GM12891 (cell line): ENCODE results near the gene PATE3.

Experiments
- POLR2A ChIP-seq: IDR thresholded peaks from 2 replicates; pipeline ENCODE4 v1.6.1; 2011; ENCODE audit warnings: low read depth, low read length, control low read depth
- POLR2AphosphoS5 ChIP-seq: IDR thresholded peaks from 2 replicates; pipeline ENCODE4 v1.6.1; 2011; ENCODE audit warnings: low read depth, low read length, control low read depth
- POU2F2 ChIP-seq: IDR thresholded peaks from 2 replicates; pipeline ENCODE4 v1.6.1; 2011; ENCODE audit warnings: low read depth, mild to moderate bottlenecking, control low read depth, low read length, moderate library complexity
- SPI1 ChIP-seq: IDR thresholded peaks from 2 replicates; pipeline ENCODE4 v1.6.1; 2011; ENCODE audit warnings: low read depth, low read length, control low read depth
- TAF1 ChIP-seq: IDR thresholded peaks from 2 replicates; pipeline ENCODE4 v1.6.1; 2011; ENCODE audit warnings: low read depth, low read length, control low read depth

DNA sequence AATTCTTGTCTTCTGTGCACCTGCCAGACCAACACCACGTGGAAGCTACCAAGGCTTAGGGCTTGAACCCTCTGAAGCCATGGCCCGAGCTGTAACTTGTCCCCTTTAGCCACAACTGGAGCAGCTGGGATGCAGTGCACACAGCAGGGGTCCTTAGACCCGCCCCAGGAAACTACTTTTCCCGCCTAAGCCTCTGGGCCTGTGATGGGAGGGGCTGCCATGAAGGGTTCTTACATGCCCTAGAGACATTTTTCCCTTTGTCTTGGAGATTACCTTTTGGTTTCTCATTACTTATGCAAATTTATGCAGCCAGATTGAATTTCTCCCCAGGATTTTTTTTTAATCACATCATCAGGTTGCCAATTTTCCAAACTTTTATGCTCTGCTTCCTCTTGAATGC, 9.7 kb downstream of the PATE3 start:
- TF ChIP-seq POLR2AphosphoS5 = no peak
- no peak for TF ChIP-seq TAF1
- TF ChIP-seq SPI1 = no peak
- no peak for TF ChIP-seq POLR2A
- TF ChIP-seq POU2F2 = no peak
